AG08396 (cell line): ENCODE data around the gene LRRC47.
"Not testable (repeated sequence)": the region's sequence is repeated elsewhere in the genome, so short reads cannot be mapped to it uniquely, and the experiment has no call there.

Experiments
- DNase-seq: peaks from one replicate; pipeline ENCODE4 v3.0.0; 2012; ENCODE audit warnings: low spot score, mixed read lengths

The LRRC47 gene

DNA sequence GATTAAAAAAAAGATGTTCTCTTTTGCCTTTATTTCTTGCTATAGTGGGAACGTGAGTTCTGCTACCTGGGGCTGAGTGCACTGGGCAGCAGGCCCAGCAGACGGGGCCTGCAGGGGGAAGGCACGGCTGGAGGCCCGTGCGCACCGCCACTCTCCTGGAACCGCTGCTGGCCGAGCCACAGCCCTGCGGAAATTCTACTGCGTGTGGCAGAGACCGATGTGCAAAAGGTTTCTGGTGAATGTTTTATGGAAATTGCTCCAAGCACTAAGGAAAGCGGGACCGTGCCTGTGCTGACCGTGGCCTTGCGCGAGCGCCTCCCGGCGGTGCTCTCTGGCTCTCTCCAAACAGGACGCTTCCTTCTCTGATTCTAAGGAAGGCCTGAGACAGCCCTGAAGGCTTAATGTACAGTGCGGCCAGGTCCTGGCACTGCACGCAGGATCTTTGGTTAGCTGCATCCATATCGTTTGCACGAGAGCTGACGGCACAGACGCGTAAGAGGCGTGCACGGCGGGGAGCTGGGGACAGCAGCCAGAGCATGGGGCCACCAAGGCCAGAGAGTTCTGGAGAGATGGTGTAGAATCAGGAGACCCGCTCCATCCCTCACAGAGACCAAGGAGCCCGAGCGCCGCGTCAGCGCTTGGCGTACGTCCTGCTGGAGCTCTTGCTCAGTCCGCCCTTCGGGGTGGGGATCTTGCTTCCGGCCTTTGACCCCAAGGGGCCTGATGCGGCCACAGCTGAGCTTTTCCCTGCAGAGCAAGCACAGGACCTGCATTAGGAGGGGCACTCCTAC is 18.7 kb upstream of the LRRC47 start:
- DNase-seq = no peak

DNA sequence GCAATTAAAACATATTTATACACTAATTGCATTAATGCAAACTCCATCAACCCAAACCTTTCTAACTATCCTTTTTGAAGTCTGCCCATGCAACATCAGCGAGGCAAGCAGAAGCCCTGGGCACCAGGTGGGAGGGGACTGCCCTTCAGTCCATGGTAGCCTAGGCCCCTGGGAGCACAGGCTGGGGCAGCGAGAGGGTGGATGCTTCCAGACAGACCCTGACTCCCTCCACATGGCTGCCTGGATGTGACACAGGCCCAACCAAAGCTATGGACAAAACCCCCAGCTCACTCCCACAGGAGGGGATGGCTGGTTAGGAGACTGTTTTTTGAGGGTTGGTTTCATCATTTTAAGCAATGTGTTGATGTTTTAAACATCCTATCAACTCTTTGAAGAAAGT is 17.8 kb upstream of the LRRC47 start:
- no peak for DNase-seq

DNA sequence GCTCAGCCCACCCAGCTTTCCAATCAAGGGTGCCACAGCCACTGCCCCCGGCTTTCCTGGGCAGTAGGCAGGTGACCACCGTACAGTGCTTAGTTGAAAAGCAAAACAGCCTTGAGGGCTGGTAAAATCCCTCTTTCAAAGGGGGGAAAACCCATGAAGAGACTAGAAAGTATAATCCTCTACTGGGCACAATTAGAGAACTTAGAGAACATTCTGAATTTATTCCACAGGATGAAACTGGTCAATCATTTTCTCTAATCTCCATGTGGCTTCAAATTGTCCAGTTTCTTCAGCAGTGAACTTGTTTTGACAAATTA is 15.3 kb upstream of the LRRC47 start:
- DNase-seq = no peak

- not testable (repeated sequence) for DNase-seq
Observed at GRCh38 chr1:3810149-3810761, 14.0 kb upstream of the LRRC47 start.

DNA sequence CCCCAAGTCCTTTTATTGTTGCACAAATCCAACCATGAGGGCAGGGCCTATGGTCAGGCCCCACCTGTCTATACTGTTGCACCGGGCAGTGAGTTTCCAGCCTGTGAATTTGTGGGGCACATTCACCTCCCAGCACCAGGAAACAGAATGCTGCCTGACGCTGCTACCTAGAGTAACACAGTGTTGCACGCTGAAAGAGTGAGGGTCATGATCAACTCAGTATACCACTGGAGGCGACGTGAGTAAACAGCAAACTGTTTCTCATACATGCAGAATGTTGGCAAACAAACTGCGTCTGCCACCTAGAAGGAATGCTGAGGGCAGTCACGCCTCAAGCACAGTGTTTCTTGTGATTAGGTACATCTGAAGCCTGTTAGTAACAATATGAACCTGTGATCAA is 13.4 kb upstream of the LRRC47 start:
- DNase-seq = no peak

GRCh38 chr1:3807769-3808168 is 11.5 kb upstream of the LRRC47 start:
- DNase-seq = no peak

DNA sequence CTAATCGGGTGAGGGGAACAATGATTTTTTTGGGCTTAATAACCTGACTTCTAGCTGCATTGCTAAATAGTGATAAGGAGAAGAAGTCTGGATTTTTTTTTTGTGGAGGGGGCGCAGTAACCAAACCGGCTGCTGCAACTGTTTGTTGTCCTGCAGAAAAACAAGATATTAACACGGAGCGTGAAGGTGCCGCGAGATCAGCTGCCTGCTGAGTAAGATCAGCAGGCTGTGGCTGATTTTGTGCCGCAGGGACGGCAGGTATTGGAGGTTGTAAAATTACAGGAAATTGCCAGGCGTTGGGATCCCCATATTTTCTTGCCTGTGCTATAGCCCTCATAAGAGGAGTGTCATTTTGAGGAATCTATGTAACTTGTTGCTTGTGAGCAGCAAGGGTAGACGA is 8.7 kb upstream of the LRRC47 start:
- DNase-seq = no peak

GRCh38 chr1:3804627-3804944 is 8.3 kb upstream of the LRRC47 start:
- DNase-seq = not testable (repeated sequence)

GRCh38 chr1:3803905-3804626 is 7.8 kb upstream of the LRRC47 start:
- no peak for DNase-seq

GRCh38 chr1:3800795-3801194 is 4.5 kb upstream of the LRRC47 start:
- DNase-seq = not testable (repeated sequence)

- no peak for DNase-seq
Observed at GRCh38 chr1:3799976-3800685, 3.8 kb upstream of the LRRC47 start.

DNA sequence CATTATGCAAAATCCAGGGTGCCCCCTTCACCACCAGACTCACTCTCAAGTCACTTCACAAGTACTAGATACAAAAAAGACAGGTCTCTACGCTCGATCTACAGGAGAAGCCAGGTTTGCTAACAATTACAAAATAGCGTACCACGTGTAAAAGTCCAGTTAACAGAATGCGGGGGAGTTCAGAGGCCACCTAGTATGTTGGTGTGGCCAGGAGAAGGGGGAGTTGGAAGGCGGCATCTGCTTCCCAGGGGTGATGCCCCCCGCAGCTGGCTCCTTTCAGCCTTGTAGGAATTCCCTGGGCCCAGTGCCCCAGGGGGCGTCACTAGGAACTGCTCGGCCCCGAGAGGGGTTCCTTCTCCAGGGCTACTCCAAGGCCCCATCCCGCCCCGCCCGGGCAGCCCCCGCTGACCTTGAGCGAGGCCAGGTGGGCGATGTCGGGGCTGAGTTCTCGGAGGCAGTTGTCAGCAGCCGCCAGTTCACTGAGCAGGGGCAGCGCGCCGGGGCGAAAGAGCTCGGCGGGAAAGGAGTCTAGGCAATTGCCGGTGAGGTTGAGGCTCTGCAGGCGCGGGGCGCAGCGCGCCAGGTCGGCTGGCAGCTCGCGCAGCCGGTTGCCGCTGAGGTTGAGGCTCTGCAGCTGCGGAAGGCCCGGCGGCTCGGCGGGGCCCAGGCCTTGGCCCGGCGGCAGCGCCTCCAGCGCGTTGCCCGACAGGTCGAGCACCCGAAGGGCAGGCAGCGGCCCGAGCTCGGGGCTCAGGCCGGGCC is 664 bp downstream of the LRRC47 start:
- no peak for DNase-seq

DNA sequence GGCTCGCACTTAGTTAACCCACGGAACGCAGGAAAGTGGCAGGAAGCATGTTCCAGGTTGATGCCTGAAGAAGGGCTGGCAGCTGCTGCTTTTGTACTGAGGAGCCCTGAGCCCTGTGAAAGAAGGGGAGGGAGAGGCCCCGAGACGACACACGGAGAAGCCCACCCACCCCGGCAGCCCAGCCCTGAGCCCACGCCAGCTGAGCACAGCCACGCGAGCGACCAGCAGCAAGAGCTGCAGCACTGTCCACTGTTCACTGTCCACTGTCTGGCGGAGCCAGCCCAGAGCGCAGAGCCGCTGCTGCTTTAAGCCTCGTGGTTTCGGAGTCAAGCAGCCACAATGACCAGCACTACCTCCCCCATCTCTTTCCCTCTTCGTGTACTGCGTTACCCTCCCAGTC is 5.3 kb downstream of the LRRC47 start:
- DNase-seq = no peak

GRCh38 chr1:3790500-3790923 is 5.8 kb downstream of the LRRC47 start:
- no peak for DNase-seq

GRCh38 chr1:3789421-3790300 is 6.6 kb downstream of the LRRC47 start:
- no peak for DNase-seq

DNA sequence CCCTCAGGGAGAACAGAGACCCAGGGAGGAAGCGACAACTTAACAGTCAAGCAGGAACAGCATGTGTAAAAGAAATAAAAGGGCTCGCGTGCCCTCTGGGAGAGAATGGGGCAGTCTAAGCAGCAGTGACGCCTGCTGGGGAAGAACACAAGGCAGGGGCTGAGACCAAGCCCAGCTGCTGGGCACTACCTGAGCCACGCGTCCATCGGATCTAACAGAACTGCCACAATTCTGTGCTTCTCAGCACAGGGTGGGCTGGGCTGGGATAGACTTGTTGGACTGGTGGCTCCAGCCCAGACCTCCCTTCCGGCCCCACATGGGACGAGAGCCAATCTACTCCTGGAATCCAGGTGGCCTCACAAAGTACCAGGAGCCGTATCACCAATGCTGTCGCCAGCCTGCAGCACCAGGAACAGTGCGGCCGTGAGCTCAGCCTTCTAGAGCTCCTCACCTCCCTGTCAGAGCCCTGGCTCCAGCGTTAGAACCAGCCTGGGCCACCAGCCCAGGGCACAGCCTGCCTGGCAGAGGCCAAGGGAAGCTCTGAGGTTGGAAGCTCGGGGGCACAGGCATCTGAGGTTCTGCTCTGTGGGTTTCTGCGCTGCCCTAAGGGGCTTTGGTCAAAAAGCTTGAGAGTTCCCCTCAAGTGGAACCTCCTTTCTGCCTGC is 7.4 kb downstream of the LRRC47 start:
- no peak for DNase-seq

DNA sequence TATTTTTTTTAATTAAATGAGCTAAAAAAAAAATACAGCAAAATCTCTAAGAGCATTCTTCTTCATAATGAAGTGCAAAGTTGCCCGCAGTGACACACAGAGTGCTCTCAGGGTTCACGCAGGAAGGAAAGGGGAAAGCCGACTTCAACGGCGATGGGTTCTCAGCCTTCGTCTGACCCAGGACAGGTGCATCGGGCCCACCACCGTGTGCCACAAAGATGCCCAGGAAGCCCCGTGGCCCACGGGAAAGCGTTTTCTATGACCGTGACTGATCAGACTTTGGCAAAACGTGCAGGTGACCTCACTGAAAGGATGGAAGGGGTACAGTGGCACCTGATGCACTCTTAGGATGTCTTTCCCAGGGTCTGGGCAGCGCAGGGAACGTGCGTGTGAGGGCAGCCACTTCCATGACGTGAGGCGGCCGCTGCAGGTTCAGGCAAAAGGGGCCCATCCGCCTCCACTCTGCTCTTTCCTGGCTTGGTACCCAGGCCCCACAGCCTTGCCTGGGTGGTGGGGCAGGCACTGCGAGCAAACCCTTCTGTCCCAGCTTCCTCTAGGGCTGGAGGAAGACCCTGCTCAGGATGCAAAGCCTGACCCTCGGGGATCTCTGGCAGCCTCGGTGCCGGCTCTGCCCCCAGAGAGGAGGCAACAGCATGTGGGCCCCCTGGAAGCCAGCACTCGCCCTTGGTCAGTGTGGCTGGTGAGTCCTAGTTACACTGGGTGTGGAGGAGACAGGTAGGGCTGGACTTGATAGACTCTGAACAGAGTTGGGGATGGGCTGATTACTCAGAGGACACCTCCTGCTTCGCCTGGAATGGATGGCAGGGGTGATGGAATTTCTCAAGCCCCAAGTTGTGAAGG is 8.3 kb downstream of the LRRC47 start:
- DNase-seq = no peak

- no peak for DNase-seq
Observed at GRCh38 chr1:3787349-3787715, 9.0 kb downstream of the LRRC47 start.

DNA sequence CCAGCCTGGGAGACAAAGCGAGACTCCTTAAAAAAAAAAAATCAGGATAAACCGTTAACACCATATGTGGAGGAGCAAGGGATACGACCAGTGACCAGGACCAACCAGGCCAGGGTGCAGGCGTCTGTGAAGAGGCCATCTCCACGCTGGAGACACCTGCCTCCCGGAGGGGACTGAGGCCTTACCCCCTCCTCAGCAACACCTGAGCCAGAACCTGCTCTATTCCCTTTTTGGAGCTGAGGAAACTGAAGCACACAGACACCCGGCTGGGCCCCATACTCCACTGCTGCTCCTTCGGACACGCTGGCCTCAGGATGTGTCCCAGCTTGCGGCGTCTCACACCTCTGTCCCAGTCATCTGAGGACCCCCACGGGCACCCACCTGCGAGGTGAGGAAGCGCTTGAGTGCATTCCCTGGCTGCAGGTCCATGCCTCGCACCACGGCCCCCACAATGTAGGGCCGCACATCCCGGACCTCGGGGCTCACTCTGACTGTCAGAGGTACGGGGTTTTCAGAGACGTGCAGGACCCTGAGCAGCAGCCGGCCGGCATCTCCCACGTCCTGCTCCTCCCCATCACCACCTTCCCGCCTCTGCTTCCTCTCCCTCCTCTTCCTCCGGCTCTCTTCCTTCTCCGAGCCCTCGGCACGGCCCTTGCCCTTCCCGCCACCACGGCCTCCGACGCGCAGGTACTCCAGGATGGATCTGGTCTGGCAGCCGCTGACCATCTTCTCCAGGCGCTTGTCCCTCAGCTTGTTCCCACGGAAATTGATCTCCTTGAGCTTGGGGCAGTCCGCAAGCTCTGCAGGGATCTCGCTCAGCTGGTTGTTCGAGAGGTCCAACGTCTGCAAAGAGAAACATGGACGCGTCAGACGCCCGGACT is 9.6 kb downstream of the LRRC47 start:
- no peak for DNase-seq
